GM12891 (cell line): Measurements from ENCODE around the gene TUBB1.

Experiments
- POLR2A ChIP-seq: IDR thresholded peaks from 2 replicates; pipeline ENCODE4 v1.6.1; 2011; ENCODE audit warnings: low read depth, low read length, control low read depth
- POLR2AphosphoS5 ChIP-seq: IDR thresholded peaks from 2 replicates; pipeline ENCODE4 v1.6.1; 2011; ENCODE audit warnings: low read depth, low read length, control low read depth
- SPI1 ChIP-seq: IDR thresholded peaks from 2 replicates; pipeline ENCODE4 v1.6.1; 2011; ENCODE audit warnings: low read depth, low read length, control low read depth
- TAF1 ChIP-seq: IDR thresholded peaks from 2 replicates; pipeline ENCODE4 v1.6.1; 2011; ENCODE audit warnings: low read depth, low read length, control low read depth

DNA sequence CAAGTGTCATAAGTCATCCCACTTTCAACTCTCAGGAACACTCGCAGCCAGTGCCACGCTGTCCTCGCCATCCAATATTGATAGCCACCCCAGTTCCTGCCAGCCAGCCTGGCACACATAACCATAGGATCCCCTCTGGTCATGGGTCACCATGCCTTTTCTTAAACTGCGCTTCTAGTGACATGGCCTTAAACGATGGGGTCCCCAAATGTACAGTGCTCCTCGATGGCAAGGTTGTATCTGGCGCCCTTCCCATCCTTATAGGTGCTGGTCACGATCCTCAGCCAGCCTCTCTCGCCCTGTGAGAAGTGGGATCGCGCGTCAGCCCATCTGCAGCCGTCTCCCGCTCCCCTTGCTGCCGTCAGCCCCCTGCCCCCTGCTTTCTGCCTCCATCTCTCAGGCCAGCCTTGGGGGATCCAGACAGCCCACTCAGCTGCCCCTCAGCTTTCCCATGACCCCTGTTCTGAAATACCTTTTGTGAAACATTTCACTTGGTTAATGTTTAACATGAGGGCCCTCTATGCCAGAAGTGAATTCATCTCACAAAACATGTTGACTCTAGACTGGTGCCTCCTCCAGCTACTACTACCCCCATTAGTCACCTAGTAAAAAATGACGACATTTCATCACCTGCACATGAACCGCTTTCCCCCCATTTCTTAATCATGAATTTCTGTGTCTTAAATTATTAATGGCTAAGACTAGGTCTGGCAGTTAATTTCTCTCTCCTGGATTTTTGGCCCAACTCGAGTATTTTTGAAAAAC lies 23.6 kb upstream of the TUBB1 start:
- peak; percentile 45; the same call in 1 of the 2 replicates for TF ChIP-seq POLR2A
- TF ChIP-seq POLR2AphosphoS5 = peak; percentile 68
- TF ChIP-seq TAF1 = no peak
- no peak for TF ChIP-seq SPI1
